Measurements from ENCODE around the gene SHISA9.

DNA sequence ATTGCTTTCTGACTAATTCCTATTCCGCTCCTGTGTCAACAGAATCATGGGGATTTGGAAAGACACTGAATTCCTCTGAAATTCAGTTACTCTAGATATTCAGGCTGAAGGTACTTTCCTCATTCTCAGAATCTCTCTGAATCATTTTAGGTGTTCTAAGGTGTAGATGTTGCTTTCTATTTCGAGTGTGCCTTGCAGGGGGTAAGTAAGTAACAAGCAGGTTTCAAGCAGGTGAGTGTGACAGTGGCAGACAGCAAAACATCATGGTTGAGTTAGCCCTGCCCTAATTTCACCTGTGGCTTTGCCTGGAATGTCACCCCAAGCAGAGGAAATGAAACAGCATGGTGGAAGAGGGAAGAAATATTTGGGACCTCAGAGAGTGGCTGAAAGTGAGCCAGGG lies 75.1 kb downstream of the SHISA9 start:
- TF ChIP-seq, protein P1, sequence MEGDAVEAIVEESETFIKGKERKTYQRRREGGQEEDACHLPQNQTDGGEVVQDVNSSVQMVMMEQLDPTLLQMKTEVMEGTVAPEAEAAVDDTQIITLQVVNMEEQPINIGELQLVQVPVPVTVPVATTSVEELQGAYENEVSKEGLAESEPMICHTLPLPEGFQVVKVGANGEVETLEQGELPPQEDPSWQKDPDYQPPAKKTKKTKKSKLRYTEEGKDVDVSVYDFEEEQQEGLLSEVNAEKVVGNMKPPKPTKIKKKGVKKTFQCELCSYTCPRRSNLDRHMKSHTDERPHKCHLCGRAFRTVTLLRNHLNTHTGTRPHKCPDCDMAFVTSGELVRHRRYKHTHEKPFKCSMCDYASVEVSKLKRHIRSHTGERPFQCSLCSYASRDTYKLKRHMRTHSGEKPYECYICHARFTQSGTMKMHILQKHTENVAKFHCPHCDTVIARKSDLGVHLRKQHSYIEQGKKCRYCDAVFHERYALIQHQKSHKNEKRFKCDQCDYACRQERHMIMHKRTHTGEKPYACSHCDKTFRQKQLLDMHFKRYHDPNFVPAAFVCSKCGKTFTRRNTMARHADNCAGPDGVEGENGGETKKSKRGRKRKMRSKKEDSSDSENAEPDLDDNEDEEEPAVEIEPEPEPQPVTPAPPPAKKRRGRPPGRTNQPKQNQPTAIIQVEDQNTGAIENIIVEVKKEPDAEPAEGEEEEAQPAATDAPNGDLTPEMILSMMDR (IDR thresholded peaks at IDR 0.05) = no peak
- TF ChIP-seq POLR2AphosphoS5 (IDR thresholded peaks at IDR 0.05) (no peak), POLR2A (IDR thresholded peaks at IDR 0.05) (no peak)

Measured in prostate gland (tissue), 2 donors.